Fibroblast of the aortic adventitia (primary cell): ENCODE results near the gene RARG. TPM values are rescaled to one million over a fixed set of nuclear protein-coding genes. Genes with fewer than 3 reads are reported as not detected.

Source experiments
- DNase-seq: peaks from one replicate; pipeline ENCODE4 v3.0.0-alpha.2; 2010; ENCODE audit warnings: low read depth
- H3K4me3 ChIP-seq: 2 replicates; pipeline ENCODE4 v1.5.1; 2011; ENCODE audit warnings: low read depth, mild to moderate bottlenecking, control low read depth, low read length, moderate library complexity
- total RNA-seq: library from RNA; depleted of rRNA; stranded (reverse); fragments of >200 nt; gene quantifications from 2 replicates; pipeline ENCODE4 v1.2.3, GENCODE V29; 2012; ENCODE audit warnings: low replicate concordance
- TF ChIP-seq, protein P1 (sequence below): IDR thresholded peaks from 2 replicates; pipeline ENCODE4 v1.5.1; 2011; ENCODE audit warnings: mild to moderate bottlenecking, low read length, control low read depth, inconsistent platforms; ENCODE audit not compliant: insufficient read depth

The RARG gene
- total RNA-seq, 1 donor = 43.9 TPM

DNA sequence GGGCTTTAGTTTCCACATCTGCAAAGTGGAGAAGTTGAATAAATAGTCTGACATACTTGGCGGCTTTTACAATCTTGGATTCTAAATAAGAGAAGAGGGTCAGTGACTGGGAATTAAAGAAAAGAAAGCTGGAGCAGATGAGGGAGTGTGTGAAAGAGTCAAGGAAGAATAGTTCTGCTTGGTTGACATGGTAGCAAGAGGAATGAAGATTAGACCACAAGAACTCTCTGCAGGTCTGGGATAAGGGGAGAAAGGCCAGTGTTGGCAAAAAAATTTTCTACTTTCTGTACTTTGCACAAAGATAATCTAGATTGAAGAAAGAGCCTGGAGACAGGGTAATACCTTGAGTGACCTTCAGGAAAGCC lies 30.9 kb downstream of the RARG start:
- no peak overlapping the region for H3K4me3 ChIP-seq
- DNase-seq = no peak
- TF ChIP-seq, protein P1, sequence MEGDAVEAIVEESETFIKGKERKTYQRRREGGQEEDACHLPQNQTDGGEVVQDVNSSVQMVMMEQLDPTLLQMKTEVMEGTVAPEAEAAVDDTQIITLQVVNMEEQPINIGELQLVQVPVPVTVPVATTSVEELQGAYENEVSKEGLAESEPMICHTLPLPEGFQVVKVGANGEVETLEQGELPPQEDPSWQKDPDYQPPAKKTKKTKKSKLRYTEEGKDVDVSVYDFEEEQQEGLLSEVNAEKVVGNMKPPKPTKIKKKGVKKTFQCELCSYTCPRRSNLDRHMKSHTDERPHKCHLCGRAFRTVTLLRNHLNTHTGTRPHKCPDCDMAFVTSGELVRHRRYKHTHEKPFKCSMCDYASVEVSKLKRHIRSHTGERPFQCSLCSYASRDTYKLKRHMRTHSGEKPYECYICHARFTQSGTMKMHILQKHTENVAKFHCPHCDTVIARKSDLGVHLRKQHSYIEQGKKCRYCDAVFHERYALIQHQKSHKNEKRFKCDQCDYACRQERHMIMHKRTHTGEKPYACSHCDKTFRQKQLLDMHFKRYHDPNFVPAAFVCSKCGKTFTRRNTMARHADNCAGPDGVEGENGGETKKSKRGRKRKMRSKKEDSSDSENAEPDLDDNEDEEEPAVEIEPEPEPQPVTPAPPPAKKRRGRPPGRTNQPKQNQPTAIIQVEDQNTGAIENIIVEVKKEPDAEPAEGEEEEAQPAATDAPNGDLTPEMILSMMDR = no peak

DNA sequence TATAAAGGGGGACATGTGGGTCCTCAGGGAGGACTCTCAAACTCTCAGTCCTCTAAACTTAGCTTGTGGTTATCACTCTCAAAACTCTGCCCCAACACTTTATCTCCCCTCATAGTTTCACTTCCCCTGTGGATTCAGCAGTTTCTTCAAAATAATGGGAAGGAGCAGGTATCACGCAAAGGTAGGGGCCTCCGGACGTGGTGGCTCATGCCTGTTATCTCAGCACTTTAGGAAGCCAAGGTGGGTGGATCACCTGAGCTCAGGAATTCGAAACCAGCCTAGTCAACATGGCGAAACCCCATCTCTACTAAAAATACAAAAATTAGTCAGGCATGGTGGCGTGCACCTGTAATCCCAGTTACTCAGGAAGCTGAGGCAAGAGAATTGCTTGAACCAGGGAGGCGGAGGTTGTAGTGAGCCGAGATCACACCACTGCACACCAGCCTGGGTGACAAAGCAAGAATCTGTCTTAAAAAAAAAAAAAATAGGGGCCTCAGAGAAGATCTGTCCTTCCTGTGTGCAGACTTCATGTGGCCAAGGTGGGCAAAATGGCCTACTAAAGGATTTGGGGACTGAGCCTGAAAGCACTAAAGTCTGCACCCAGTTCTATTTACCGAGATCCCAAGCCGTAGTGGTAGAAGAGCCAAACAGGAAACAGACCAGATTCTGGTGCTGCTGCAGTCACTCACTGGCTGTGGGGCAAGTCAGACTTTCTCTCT lies 31.4 kb downstream of the RARG start:
- H3K4me3 ChIP-seq = no peak overlapping the region
- TF ChIP-seq, protein P1 = no peak
- peak; percentile 45 for DNase-seq

DNA sequence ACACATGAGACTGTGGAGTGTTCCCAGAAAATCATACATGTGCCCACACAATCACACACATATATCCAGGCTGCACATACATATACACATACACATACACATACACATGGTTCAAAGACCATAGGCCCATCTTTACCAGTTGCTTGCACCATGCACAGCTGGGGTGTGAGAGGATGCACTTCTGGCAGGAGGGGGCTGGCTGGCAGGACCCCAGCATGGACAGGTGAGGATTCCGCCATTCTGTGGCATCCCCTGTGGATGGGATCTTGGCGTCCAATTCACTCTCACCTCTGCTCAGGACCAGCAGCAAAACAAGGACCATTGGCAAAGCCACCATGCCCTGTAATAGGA lies 31.9 kb downstream of the RARG start:
- TF ChIP-seq, protein P1 = no peak
- no peak for DNase-seq
- H3K4me3 ChIP-seq = no peak overlapping the region

DNA sequence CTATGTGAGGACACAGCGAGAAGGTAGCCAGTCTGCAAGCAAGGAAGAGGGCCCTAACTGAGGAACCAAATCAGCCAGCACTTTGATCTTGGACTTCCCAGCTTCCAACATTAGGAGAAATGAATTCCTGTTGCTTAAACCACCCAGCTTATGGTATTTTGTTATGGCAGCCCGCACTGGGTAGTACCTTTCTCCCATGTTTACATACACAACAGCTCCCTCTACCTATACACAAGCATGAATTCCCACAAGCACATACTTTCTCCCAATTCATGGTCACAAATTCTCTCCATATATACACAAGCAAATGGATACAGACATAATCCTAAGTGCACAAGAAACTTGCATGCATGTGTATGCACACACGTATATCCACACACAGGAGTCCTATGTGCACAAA lies 32.3 kb downstream of the RARG start:
- TF ChIP-seq, protein P1 = no peak
- no peak for DNase-seq
- H3K4me3 ChIP-seq = no peak overlapping the region

DNA sequence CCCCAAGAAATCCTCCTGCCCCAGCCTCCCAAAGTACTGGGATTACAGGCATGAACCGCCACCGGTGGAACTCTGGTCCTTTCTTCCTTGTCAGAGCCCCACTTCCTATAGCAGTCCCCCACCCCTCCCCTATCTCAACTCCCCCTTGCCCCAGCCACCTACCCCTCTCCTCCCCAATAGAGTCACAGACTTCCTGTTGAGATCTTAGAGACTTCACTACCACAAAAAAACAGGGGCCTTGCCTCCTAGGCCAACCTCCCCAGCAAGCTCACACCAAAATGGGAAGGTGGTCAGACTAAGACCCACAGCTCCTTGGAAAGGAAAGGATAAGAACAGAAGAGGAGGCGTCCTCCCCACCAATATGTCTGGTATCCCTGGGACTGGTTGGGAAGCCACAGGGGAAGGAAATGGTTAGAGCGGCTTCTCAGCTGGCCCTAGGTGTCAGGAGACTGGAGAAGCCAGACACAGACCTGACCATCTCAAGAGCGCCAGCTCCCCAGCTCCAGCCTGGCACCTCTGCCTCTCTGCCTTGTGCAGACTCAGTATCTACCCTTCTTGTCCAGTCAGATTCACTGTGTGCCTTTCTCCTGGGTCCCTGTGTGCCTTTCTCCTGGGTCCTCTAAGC lies 33.4 kb downstream of the RARG start:
- TF ChIP-seq, protein P1 = no peak
- DNase-seq = no peak

DNA sequence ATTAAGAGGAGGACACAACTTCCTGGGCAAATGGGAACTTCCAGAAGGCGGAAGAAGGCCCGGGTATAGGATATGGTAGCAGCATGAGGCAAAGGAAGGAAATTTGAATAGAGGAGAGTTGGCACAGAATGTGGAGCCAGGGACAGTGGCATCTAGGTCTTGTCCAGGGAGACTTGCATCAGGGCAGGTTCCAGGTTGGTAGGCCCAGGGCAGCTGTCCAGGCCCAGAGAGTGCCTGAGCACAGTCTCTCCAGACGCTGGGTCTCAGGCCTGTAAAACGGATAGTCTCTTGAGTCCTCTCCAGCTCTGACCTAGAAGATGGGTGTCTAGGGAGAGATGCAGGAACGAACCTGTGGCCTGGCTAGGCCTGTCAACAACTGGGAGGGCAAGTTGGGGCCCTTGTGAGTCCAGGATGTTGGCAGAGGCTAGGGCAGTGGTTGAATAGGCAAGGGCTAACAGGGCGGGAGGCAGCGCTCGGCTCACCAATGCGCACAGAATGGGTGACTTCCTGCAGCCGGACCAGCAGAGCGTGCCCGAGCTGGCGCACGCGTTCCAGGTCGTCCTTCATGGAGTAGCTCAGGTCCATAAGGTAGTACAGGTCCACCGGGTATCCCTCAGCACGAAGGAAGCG lies 34.9 kb downstream of the RARG start:
- H3K4me3 ChIP-seq = no peak overlapping the region
- no peak for DNase-seq
- TF ChIP-seq, protein P1 = no peak

More for the DNA sequence above, 33.4 kb downstream of the RARG start:
- H3K4me3 ChIP-seq = no peak overlapping the region

DNA sequence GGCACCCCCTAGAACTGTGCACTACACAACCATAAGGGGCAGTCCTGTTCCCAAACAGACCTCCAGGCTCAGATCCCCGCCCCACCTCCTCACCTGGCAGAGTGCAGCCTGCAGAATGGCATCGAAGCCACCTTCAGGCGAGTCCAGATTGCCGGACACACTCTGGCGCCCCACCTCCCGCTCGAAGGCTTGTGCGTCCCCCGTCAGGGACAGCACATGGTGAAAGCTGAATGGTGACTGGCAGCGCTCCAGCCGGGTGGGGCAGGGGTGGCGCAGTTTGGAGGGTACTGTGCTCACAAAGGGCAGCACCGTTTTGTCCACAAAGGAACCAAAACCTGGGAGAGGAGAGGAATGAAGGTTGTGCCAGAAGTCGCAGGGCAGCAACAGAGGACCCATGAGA lies 35.5 kb downstream of the RARG start:
- DNase-seq = no peak
- TF ChIP-seq, protein P1 = no peak
- no peak overlapping the region for H3K4me3 ChIP-seq
